Astrocyte of the cerebellum (primary cell): ENCODE measurements around the gene OPRM1.

ENCODE experiments used
- DNase-seq: peaks from one replicate; pipeline ENCODE4 v3.0.0-alpha.2; 2011; ENCODE audit warnings: low read depth
- H3K4me3 ChIP-seq: 2 replicates; pipeline ENCODE4 v1.5.1; 2011; ENCODE audit warnings: mild to moderate bottlenecking, low read depth, low read length, moderate library complexity
- CTCF ChIP-seq: IDR thresholded peaks from 2 replicates; pipeline ENCODE4 v1.5.1; 2012; ENCODE audit warnings: low read length, low read depth, moderate library complexity, mild to moderate bottlenecking; ENCODE audit errors: missing control alignments
- in situ Hi-C: cut with HindIII; loops from 2 replicates; pipeline ENCODE4 v1.10.0; 2017; ENCODE audit warnings: low sequenced_read_pairs

The OPRM1 gene

DNA sequence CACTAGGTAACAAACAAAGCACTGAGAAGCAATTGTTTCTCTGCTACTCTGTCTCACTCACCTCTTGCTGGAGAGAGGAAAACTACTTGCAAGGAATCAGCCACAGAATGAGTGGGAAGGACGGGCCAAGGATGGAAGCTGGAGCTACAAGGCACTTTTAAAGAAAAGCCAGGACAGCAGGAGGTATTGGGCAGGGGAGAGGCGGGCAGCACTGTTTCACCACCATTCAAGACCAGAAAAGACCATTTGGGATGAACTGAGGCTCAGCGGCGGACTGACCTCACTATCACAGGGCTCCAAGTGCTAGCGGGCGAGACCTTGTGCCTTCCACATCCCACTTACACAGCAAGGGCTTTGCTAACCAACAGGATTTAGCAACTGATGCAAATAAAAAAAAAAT lies 180.2 kb downstream of the OPRM1 start:
- no peak for TF ChIP-seq CTCF
- in situ Hi-C loops: no loop called here
- H3K4me3 ChIP-seq: no peak overlapping the region

DNA sequence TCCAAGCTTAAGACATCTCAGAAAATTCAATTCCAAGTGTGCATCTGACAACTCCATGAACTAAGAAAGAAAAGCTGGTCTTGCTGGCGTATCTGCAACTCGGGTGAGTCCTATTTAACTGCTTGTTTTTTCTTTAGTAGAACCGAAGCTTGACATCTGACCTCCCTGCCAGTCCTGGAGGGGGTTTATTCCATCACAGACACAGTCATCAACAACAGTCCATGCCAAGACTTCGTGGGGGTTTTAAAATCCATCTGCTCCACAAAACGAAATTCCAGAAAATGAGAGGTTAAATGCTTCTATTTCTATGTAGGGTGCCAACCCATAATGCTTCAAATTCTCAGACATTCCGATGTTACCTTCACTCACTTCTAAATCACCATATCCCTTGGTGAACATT lies 183.7 kb downstream of the OPRM1 start:
- in situ Hi-C loops: no loop called here
- H3K4me3 ChIP-seq: no peak overlapping the region
- DNase-seq: no peak
- TF ChIP-seq CTCF: no peak

More for the DNA sequence above, 180.2 kb downstream of the OPRM1 start:
- no peak for DNase-seq

DNA sequence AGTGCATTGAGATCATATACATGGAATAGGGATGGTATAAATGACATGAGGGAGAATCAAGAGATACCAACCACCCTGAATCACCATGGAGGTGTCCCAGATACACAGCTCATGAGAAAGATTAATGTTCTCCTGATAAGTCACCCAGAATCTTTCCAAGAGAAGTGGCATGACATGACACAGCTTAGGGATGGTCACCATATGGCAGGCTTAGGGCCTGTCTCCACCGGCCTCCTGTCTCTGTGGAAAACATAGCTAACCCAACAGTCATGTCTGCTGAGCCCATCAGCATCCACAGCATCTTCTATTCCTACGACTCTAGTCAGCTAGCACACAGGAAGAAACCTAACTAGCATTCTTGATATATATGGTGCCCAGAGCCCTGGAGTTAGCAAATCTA lies 184.3 kb downstream of the OPRM1 start:
- in situ Hi-C loops: no loop called here
- DNase-seq: no peak
- TF ChIP-seq CTCF: no peak
- H3K4me3 ChIP-seq: no peak overlapping the region

- no peak overlapping the region for H3K4me3 ChIP-seq
Observed at GRCh38 chr6:154226461-154226860, 187.4 kb downstream of the OPRM1 start.

GRCh38 chr6:154227862-154228520 lies 189.0 kb downstream of the OPRM1 start:
- no peak for TF ChIP-seq CTCF
- no peak overlapping the region for H3K4me3 ChIP-seq
- in situ Hi-C loops: no loop called here
- DNase-seq: no peak

More at GRCh38 chr6:154226461-154226860, 187.4 kb downstream of the OPRM1 start:
- DNase-seq: no peak
- in situ Hi-C loops: no loop called here
- TF ChIP-seq CTCF: no peak

GRCh38 chr6:154228521-154228905 lies 189.5 kb downstream of the OPRM1 start:
- no peak for DNase-seq
- no peak overlapping the region for H3K4me3 ChIP-seq
- TF ChIP-seq CTCF: no peak
- in situ Hi-C loops: no loop called here
